ENCODE data around the gene ST14. TPM values are rescaled to one million over a fixed set of nuclear protein-coding genes. Genes with fewer than 3 reads are reported as not detected.
A peak's percentile ranks its signal among the peaks of the same experiment; 100 is the strongest.

ST14 gene
- total RNA-seq, 1 experiment from 2014 or later, result 298 TPM

- ChIA-PET CTCF (interaction anchor here (0.6 to 1.6 kb wide), 4 partner anchors 20 to 176 kb away, joined by 4 to 19 read pairs (median 7); partner anchors contain the start of gene ST14), POLR2A (interaction anchor here (1.3 to 1.8 kb wide), 6 partner anchors 18 to 366 kb away, joined by 3 to 22 read pairs (median 8); partner anchors contain the start of genes PRDM10 and ST14)
- intact Hi-C loops (cut with micrococcal nuclease; ENCODE audit: unreplicated experiment), result no loop called here
Observed at GRCh38 chr11:130180491-130180890, 20.9 kb downstream of the ST14 start.

DNA sequence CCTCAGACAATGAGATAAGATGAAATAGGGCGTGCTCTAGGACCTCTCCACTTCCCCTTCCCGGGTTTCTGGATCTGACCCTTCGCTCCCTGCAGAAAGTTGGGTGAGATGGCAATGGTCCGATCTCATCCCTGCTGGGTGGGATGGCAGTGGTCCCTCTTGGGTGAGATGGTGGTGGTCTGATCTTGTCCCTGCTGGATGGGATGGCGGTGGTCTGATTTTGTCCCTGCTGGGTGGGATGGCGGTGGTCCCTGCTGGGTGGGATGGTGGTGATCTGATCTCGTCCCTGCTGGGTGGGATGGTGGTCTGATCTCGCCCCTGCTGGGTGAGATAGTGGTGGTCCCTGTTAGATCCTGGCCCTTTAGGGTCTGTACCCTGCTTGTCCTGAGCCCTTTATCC, 21.3 kb downstream of the ST14 start:
- no peaks in the 10 kb centered on the region for H3K27me3 ChIP-seq (replicated peaks; ENCODE audit: control insufficient read depth, insufficient read depth, low read length)
- Mint-ChIP-seq H3K4me3 (ENCODE audit: unreplicated experiment) (peak overlapping the region; percentile 58), H3K27ac (ENCODE audit: unreplicated experiment) (peak overlapping the region; percentile 92), H3K27me3 (ENCODE audit: insufficient read depth, unreplicated experiment) (no peaks in the 10 kb centered on the region), H3K4me1 (ENCODE audit: low read depth, unreplicated experiment) (peaks cover 56% of the 10 kb centered on the region), H3K36me3 (ENCODE audit: insufficient read depth, unreplicated experiment) (peaks cover 56% of the 10 kb centered on the region), H3K9me3 (ENCODE audit: unreplicated experiment) (peaks cover 9% of the 10 kb centered on the region)
- ChIA-PET POLR2A (interaction anchor here (0.6 to 1.8 kb wide), 9 partner anchors 12 to 367 kb away, joined by 3 to 22 read pairs (median 7); partner anchors contain the start of genes PRDM10 and ST14), CTCF (interaction anchor here (0.6 to 1.6 kb wide), 7 partner anchors 13 to 735 kb away, joined by 3 to 45 read pairs (median 6); partner anchors contain the start of genes SNX19 and ST14)
- H3K9me3 ChIP-seq, result no peaks in the 10 kb centered on the region
- peaks cover 56% of the 10 kb centered on the region for H3K4me1 ChIP-seq
- H3K36me3 ChIP-seq (ENCODE audit: control insufficient read depth, insufficient read depth, low read length), result peaks cover 6% of the 10 kb centered on the region
- peak overlapping the region; percentile 30 for H3K4me3 ChIP-seq (ENCODE audit: low read depth, low read length)
- BruUV-seq (replicated peaks), result no TSS peak
- intact Hi-C loops (cut with micrococcal nuclease; ENCODE audit: unreplicated experiment), result loop anchor here (1.0 kb wide), 6 partner anchors 21 to 258 kb away; no protein-coding TSS in a partner anchor
- TF ChIP-seq CTCF (IDR thresholded peaks at IDR 0.05; ENCODE audit: insufficient read depth in 1 of 2, low read depth in 1 of 2, low read length in 1 of 2, severe bottlenecking in 1 of 2, unreplicated experiment in 1 of 2), result no peak
- no peak for DNase-seq

More at GRCh38 chr11:130180491-130180890, 20.9 kb downstream of the ST14 start:
- peaks cover 56% of the 10 kb centered on the region for H3K4me1 ChIP-seq
- no peaks in the 10 kb centered on the region for H3K9me3 ChIP-seq
- H3K36me3 ChIP-seq (ENCODE audit: control insufficient read depth, insufficient read depth, low read length), result peaks cover 6% of the 10 kb centered on the region
- Mint-ChIP-seq H3K27ac (ENCODE audit: unreplicated experiment) (peak overlapping the region; percentile 92), H3K4me1 (ENCODE audit: low read depth, unreplicated experiment) (peaks cover 56% of the 10 kb centered on the region), H3K4me3 (ENCODE audit: unreplicated experiment) (peak overlapping the region; percentile 58), H3K9me3 (ENCODE audit: unreplicated experiment) (peaks cover 11% of the 10 kb centered on the region), H3K27me3 (ENCODE audit: insufficient read depth, unreplicated experiment) (no peaks in the 10 kb centered on the region), H3K36me3 (ENCODE audit: insufficient read depth, unreplicated experiment) (peaks cover 59% of the 10 kb centered on the region)
- no peak for DNase-seq
- peak overlapping the region; percentile 30; the same call in 1 of the 2 replicates for H3K4me3 ChIP-seq (ENCODE audit: low read depth, low read length)
- no peaks in the 10 kb centered on the region for H3K27me3 ChIP-seq (replicated peaks; ENCODE audit: control insufficient read depth, insufficient read depth, low read length)
- TF ChIP-seq CTCF (IDR thresholded peaks at IDR 0.05; ENCODE audit: insufficient read depth in 1 of 2, low read depth in 1 of 2, low read length in 1 of 2, severe bottlenecking in 1 of 2, unreplicated experiment in 1 of 2), result no peak
- BruUV-seq (replicated peaks), result no TSS peak

GRCh38 chr11:130181295-130182272, 22.0 kb downstream of the ST14 start:
- peak overlapping the region; percentile 58 for H3K4me3 Mint-ChIP-seq (ENCODE audit: unreplicated experiment)
- peaks cover 56% of the 10 kb centered on the region for H3K4me1 Mint-ChIP-seq (ENCODE audit: low read depth, unreplicated experiment)
- peaks cover 56% of the 10 kb centered on the region for H3K36me3 Mint-ChIP-seq (ENCODE audit: insufficient read depth, unreplicated experiment)
- TF ChIP-seq CTCF (IDR thresholded peaks at IDR 0.05; ENCODE audit: insufficient read depth in 1 of 2, low read depth in 1 of 2, low read length in 1 of 2, severe bottlenecking in 1 of 2, unreplicated experiment in 1 of 2), result peak in 1 of 2 experiments; percentile 8
- CTCF ChIA-PET, result interaction anchor here (0.6 to 1.6 kb wide), 16 partner anchors 9 to 897 kb away, joined by 3 to 45 read pairs (median 4); partner anchors contain the start of genes SNX19 and ST14
- peak overlapping the region; percentile 92 for H3K27ac Mint-ChIP-seq (ENCODE audit: unreplicated experiment)
- POLR2A ChIA-PET, result interaction anchor here (0.6 to 1.8 kb wide), 21 partner anchors 11 to 809 kb away, joined by 3 to 22 read pairs (median 5); partner anchors contain the start of genes APLP2, PRDM10 and ST14
- TSS peak; percentile 64 for BruUV-seq (replicated peaks)
- Histone ChIP-seq H3K36me3 (ENCODE audit: control insufficient read depth, insufficient read depth, low read length) (peaks cover 6% of the 10 kb centered on the region), H3K4me1 (peaks cover 56% of the 10 kb centered on the region), H3K4me3 (ENCODE audit: low read depth, low read length) (peak overlapping the region; percentile 32), H3K9me3 (no peaks in the 10 kb centered on the region), H3K27me3 (replicated peaks; ENCODE audit: control insufficient read depth, insufficient read depth, low read length) (no peaks in the 10 kb centered on the region)
- DNase-seq, result peak; percentile 94 to 99
- intact Hi-C loops (cut with micrococcal nuclease; ENCODE audit: unreplicated experiment), result loop anchor here (1.0 kb wide), 6 partner anchors 21 to 258 kb away; no protein-coding TSS in a partner anchor
- peaks cover 9% of the 10 kb centered on the region for H3K9me3 Mint-ChIP-seq (ENCODE audit: unreplicated experiment)
- H3K27me3 Mint-ChIP-seq (ENCODE audit: insufficient read depth, unreplicated experiment), result no peaks in the 10 kb centered on the region

Measured in Caco-2 (cell line).